GM21381 (cell line): ENCODE data around the gene HOXA4.

Source experiments
- ATAC-seq: cut with Tn5 transposase; IDR thresholded peaks from one replicate; pipeline ENCODE4 v1.9.1; 2021; ENCODE audit warnings: mild to moderate bottlenecking, moderate library complexity; ENCODE audit not compliant: unreplicated experiment

HOXA4 gene

GRCh38 chr7:27147199-27148030 is 16.9 kb upstream of the HOXA4 start, which contains the start of gene HOXA6:
Gene HOXA6, minus strand, starts transcription at chr7:27147774. Its CDS starts 25 bp downstream, at chr7:27147749.
- no peak for ATAC-seq

- no peak for ATAC-seq
Observed at GRCh38 chr7:27146491-27147198, 16.1 kb upstream of the HOXA4 start.

- ATAC-seq, result no peak
Observed at GRCh38 chr7:27145914-27146412, 15.4 kb upstream of the HOXA4 start.

DNA sequence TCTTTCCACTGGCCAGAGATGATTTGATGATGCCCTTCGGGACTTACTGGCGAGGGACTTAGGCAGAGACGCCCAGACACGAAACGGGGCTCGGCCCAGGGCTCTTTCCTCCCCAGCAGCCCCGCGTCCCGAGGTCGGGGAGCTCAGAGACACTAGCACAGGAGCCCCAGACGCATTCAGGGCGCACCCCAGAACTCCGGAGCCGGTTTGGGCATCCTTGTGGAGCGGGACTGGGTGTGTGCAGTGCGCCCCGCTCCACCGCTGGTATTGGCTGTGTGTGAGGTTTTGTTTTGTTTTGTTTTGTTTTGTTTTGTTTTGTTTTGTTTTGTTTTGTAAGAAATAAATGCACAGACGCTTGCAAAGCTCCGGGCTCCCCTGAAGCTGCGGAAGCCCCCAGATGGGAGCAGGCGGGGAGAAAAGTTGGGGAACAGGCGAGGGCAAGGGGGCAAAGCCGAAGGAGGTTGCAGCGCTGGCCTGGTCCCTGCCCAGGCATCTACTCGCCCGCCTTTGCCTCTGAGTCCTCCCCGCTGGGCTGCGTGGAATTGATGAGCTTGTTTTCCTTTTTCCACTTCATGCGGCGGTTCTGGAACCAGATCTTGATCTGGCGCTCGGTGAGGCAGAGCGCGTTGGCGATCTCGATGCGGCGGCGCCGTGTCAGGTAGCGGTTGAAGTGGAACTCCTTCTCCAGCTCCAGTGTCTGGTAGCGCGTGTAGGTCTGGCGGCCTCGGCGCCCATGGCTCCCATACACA is 14.8 kb upstream of the HOXA4 start:
- no peak for ATAC-seq

DNA sequence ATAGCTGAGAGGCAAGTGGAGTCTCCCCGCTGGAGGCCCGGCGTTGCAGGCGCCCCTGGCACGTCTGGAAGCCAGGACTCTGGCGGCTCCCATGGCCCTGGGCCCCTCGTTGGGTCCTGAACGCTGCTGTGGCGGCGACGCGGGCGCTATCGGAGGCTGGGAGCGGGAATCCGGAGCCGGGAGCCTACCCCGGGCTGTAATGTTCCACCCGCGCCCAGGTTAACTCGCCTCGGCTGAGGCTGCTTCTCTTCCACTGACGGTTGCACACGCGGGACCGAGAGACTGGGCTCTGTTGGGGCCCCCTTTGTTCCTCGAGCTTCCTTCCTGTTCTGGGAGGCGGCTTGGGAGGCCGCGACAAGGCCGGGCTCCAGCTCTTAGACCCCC is 14.2 kb upstream of the HOXA4 start:
- no peak for ATAC-seq

DNA sequence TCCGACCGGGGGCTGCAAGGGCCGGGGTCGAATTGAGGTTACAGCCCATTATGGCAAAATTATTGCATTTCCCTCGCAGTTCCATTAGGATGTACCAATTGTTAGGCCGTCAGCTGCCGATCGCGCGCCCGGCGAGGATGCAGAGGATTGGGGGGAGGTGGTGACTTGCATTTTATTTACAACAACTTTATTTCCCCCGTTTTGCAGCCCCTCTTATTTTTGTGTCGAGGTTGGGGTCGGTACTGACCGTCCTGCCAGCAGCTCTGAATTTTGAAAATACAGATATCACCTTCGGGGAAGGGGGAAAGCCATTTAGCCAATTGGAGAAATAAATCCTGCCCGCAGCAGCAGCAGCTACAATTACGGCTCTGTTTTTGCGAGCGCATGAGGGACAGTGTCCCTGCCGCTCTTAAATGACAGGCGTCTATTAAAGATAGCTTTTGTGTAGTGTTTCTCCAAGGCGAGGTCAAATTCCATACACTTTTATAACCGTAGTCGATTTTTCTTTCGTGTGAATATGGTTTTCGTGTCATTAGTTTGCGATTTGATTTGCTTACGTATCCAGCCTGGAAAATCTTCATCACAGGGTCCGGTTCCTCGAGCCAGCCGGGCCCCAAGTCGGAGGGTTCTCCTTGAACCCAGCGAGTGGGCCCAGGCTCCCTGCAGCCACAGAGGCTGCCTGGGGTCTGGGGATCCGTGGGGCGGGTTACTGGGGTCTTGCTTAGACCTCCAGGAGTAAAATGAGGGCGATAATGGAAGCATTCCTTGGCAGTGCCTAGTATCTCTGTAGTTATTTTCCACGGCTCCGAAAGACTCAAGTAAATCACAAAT is 13.6 kb upstream of the HOXA4 start:
- ATAC-seq, result no peak

GRCh38 chr7:27143023-27143949 is 12.7 kb upstream of the HOXA4 start, which contains the start of gene HOXA5:
Gene HOXA5, minus strand, starts transcription at chr7:27143681. Its CDS starts 74 bp downstream, at chr7:27143607.
- no peak for ATAC-seq

- no peak for ATAC-seq
Observed at GRCh38 chr7:27142580-27143022, 12.0 kb upstream of the HOXA4 start.

DNA sequence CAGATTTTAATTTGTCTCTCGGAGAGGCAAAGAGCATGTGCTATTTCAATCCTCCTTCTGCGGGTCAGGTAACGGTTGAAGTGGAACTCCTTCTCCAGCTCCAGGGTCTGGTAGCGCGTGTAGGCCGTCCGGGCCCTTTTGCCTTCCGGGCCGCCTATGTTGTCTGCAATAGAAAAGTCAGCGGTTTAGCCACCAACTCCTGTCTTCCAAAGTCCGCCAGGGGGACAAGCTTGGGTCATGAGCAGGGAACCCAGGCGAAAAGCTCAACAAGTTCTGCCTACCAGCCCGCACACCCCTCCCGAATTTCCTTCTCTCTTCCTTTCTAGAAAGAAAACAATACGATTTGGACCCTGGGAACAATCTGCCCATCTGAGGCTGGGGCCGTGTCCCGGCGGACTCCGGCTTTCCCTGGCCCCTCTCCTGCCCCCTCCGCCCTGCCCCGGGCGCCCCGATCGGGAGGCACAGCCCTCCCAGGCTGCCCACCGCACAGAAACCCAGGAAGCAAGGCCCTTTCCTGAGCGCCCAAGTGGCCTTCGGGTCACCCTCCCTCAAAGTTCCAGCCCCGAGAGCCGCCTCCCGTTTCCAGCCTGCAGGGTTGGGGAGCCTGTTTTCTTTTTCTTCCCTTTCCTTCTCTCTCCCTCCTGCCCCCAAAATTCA is 11.5 kb upstream of the HOXA4 start:
- ATAC-seq, result no peak

- ATAC-seq, result no peak
Observed at GRCh38 chr7:27141137-27141922, 10.8 kb upstream of the HOXA4 start.

GRCh38 chr7:27140126-27140857 is 9.7 kb upstream of the HOXA4 start:
- ATAC-seq, result no peak

- ATAC-seq, result no peak
Observed at GRCh38 chr7:27139334-27140125, 9.0 kb upstream of the HOXA4 start.

DNA sequence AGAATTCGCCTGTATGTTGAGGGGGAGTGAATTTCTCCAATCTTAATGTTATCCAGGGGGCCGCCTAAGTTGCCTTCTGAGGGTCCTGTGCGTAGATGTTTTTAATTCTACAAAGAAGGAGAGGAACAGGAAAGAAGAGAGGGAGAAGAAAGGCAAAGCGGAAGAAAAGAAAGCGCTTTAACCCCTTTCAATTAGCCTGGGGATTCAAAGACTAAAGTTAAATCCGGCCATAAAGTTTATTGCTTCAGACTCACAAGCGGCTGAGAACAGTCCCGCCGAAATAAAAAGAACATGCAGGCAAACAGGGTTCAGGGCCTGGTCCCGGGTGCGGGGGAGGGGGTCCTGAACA is 8.4 kb upstream of the HOXA4 start:
- ATAC-seq, result no peak

GRCh38 chr7:27138472-27138871 is 7.9 kb upstream of the HOXA4 start:
- no peak for ATAC-seq

- ATAC-seq, result no peak
Observed at GRCh38 chr7:27137640-27138315, 7.2 kb upstream of the HOXA4 start.

- ATAC-seq, result no peak
Observed at GRCh38 chr7:27134392-27134791, 3.8 kb upstream of the HOXA4 start.
